OCI-LY1 (cell line): ENCODE data around the gene PNMA6E.

ENCODE experiments used
- H2AFZ ChIP-seq: fragments of 200-600 bp; sonication (generic), shearing (Covaris generic); 2 replicates; pipeline ENCODE4 v1.6.0; 2014; ENCODE audit warnings: antibody characterized with exemption, mild to moderate bottlenecking, low read length
- H3F3A ChIP-seq: fragments of 200-600 bp; sonication (generic), shearing (Covaris generic); 2 replicates; pipeline ENCODE4 v1.6.0; 2014; ENCODE audit warnings: mild to moderate bottlenecking, antibody characterized with exemption, low read length, moderate library complexity; ENCODE audit not compliant: insufficient read depth
- H3K27ac ChIP-seq: fragments of 200-600 bp; sonication (generic); 2 replicates; pipeline ENCODE4 v1.5.1; 2014; ENCODE audit warnings: low read length, mixed run types, mild to moderate bottlenecking, low read depth; ENCODE audit not compliant: poor library complexity, severe bottlenecking
- H3K27me3 ChIP-seq: fragments of 200-600 bp; sonication (generic); 2 replicates; pipeline ENCODE4 v1.6.0; 2014; ENCODE audit warnings: antibody characterized with exemption, mild to moderate bottlenecking, low read length, moderate library complexity; ENCODE audit not compliant: insufficient read depth
- H3K36me3 ChIP-seq: fragments of 200-600 bp; sonication (generic); 2 replicates; pipeline ENCODE4 v1.6.1; 2014; ENCODE audit warnings: mild to moderate bottlenecking, antibody characterized with exemption, low read length, moderate library complexity, mixed read lengths; ENCODE audit not compliant: insufficient read depth
- H3K4me1 ChIP-seq: fragments of 200-600 bp; sonication (generic); 2 replicates; pipeline ENCODE4 v1.5.1; 2014; ENCODE audit warnings: mild to moderate bottlenecking, low read length, moderate library complexity; ENCODE audit not compliant: insufficient read depth, severe bottlenecking
- H3K4me2 ChIP-seq: fragments of 200-600 bp; sonication (generic), shearing (Covaris generic); 2 replicates; pipeline ENCODE4 v1.6.1; 2014; ENCODE audit warnings: low read length
- H3K4me3 ChIP-seq: fragments of 200-600 bp; sonication (generic); 2 replicates; pipeline ENCODE4 v1.5.1; 2014; ENCODE audit warnings: low read length, low read depth, mild to moderate bottlenecking, mixed read lengths; ENCODE audit not compliant: poor library complexity, severe bottlenecking
- H3K79me2 ChIP-seq: fragments of 200-600 bp; shearing (Covaris generic); 2 replicates; pipeline ENCODE4 v1.6.1; 2016; ENCODE audit warnings: mixed run types, low read length, mixed read lengths; ENCODE audit not compliant: insufficient read depth
- H3K9ac ChIP-seq: fragments of 200-600 bp; sonication (generic), shearing (Covaris generic); 2 replicates; pipeline ENCODE4 v1.6.1; 2014; ENCODE audit warnings: mild to moderate bottlenecking, low read length, mixed read lengths
- H3K9me2 ChIP-seq: fragments of 200-600 bp; sonication (generic), shearing (Covaris generic); 2 replicates; pipeline ENCODE4 v1.6.1; 2014; ENCODE audit warnings: low read depth, mild to moderate bottlenecking, low read length, mixed read lengths
- H3K9me3 ChIP-seq: fragments of 200-600 bp; shearing (Covaris generic); 2 replicates; pipeline ENCODE4 v1.6.1; 2014; ENCODE audit warnings: low read length, mixed read lengths
- H4K20me1 ChIP-seq: fragments of 200-600 bp; sonication (generic), shearing (Covaris generic); 2 replicates; pipeline ENCODE4 v1.6.0; 2016; ENCODE audit warnings: mild to moderate bottlenecking, low read length; ENCODE audit not compliant: insufficient read depth
- EZH2 ChIP-seq: fragments of 200-600 bp; sonication (generic), shearing (Covaris generic); IDR thresholded peaks from 2 replicates; pipeline ENCODE4 v1.8.0; 2017; ENCODE audit warnings: borderline replicate concordance, mixed run types, mild to moderate bottlenecking, antibody characterized with exemption, low read length, moderate library complexity, mixed read lengths
- TF ChIP-seq, protein P1 (sequence below): fragments of 200-600 bp; sonication (generic), shearing (Covaris generic); IDR thresholded peaks from 2 replicates; pipeline ENCODE4 v1.5.1; 2017; ENCODE audit warnings: mild to moderate bottlenecking, antibody characterized with exemption, low read length, moderate library complexity, mixed read lengths

PNMA6E gene

DNA sequence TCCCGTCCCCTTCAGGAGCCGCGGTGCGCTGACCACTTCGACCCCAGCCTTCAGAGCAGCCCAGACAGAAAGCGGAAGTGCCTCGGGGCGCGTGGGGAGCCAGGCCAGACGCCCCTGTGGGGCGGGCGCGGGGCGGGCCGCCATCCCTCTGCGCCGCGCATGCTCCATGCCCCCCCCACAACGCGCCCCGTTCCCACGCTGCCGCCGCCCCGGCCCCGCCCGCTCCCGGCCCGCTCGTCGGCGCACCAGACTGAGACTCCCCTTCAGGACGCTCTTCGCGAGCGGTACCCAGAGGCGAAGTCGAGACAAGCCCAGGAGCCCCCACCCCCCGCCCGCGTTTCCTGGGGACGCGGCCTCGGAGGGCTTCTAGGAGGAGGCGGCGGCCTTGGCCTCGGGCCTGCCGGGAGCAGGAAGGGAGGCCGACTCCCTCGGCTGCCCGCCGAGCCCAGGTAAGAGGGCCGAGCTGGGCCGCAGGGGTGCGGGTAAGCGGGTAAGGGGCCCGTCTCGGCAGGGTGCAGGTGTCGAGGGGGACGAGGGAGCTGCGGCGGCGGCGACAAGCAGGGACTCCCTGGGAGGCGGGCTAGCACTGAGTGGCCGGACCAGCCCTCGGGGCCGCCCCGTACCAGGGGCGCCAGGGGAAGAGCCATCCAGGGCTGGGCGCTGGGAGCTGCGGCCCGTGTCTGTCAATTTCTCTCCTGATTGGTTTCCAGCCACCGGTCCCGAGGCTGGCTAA is 10.3 kb upstream of the PNMA6E start, which contains the start of gene ZFP92:
Gene ZFP92 (plus strand): TSS at position 218 of the 733 bp plus-strand sequence. CDS start 6,851 bp downstream, outside the sequence.
- H3K4me2 ChIP-seq = peak within 1 kb of the TSS; percentile 53
- no peaks in the 10 kb centered on the region for H3K79me2 ChIP-seq
- H3F3A ChIP-seq = no peaks in the 10 kb centered on the region
- H3K36me3 ChIP-seq = no peaks in the 10 kb centered on the region
- no peaks in the 10 kb centered on the region for H3K27me3 ChIP-seq
- H3K9me3 ChIP-seq = no peaks in the 10 kb centered on the region
- no peak within 1 kb of the TSS for H2AFZ ChIP-seq
- peaks cover 6% of the 10 kb centered on the region for H3K4me1 ChIP-seq
- no peaks in the 10 kb centered on the region for H4K20me1 ChIP-seq
- no peak for TF ChIP-seq EZH2
- TF ChIP-seq, protein P1, sequence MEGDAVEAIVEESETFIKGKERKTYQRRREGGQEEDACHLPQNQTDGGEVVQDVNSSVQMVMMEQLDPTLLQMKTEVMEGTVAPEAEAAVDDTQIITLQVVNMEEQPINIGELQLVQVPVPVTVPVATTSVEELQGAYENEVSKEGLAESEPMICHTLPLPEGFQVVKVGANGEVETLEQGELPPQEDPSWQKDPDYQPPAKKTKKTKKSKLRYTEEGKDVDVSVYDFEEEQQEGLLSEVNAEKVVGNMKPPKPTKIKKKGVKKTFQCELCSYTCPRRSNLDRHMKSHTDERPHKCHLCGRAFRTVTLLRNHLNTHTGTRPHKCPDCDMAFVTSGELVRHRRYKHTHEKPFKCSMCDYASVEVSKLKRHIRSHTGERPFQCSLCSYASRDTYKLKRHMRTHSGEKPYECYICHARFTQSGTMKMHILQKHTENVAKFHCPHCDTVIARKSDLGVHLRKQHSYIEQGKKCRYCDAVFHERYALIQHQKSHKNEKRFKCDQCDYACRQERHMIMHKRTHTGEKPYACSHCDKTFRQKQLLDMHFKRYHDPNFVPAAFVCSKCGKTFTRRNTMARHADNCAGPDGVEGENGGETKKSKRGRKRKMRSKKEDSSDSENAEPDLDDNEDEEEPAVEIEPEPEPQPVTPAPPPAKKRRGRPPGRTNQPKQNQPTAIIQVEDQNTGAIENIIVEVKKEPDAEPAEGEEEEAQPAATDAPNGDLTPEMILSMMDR = no peak
- H3K9ac ChIP-seq = peak within 1 kb of the TSS; percentile 33; the same call in 1 of the 2 replicates
- H3K9me2 ChIP-seq = no peaks in the 10 kb centered on the region
- H3K4me3 ChIP-seq = peak within 1 kb of the TSS; percentile 50
- no peak within 1 kb of the TSS for H3K27ac ChIP-seq

DNA sequence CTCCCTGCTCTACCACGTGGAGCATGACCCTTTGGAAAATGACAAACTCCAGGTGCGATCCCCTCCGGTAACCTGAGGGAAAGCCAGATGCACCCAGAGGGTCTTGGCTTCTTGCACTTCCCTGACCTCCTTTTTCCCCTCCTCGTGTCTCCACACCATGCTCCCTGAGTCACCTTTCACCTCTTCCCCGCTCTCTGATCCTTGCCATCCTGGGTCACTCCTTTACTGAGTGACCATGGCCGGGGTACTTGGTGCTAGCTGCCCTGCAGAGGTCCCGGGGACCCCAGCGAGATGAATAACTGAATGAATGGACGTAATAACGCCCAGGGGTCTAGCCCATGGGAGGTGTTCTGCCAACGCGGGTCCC is 9.7 kb upstream of the PNMA6E start:
- no peaks in the 10 kb centered on the region for H3F3A ChIP-seq
- H3K79me2 ChIP-seq = no peaks in the 10 kb centered on the region
- H4K20me1 ChIP-seq = no peaks in the 10 kb centered on the region
- peaks cover 6% of the 10 kb centered on the region for H3K4me1 ChIP-seq
- no peaks in the 10 kb centered on the region for H3K27me3 ChIP-seq
- H3K9me2 ChIP-seq = no peaks in the 10 kb centered on the region
- H3K4me2 ChIP-seq = peak overlapping the region; percentile 53; the same call in 1 of the 2 replicates
- H3K4me3 ChIP-seq = peak overlapping the region; percentile 50
- no peak overlapping the region for H3K9ac ChIP-seq
- no peaks in the 10 kb centered on the region for H3K36me3 ChIP-seq
- no peak overlapping the region for H3K27ac ChIP-seq
- H2AFZ ChIP-seq = no peak overlapping the region
- H3K9me3 ChIP-seq = no peaks in the 10 kb centered on the region
- no peak for TF ChIP-seq EZH2
- TF ChIP-seq, protein P1 = no peak

DNA sequence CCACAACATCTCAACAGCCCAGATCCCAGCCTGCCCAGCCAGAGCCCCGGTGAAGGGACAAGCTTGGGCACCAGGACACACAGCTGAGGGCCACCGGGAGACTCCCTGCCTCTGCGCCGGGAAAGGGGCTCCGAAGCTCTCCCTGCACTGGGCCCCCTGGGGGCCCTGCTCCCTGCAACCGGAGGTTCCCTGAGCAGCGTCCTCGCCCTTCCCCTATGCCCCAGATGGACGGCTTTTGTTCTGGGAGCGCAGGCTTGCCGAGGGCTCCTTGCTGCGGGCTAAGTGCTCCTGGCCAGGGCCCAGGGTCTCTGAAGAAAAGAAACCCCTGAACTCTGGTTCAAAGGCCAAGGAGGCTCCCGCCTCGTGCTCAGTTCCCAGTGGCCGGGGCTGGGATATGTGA is 9.2 kb upstream of the PNMA6E start:
- no peaks in the 10 kb centered on the region for H3F3A ChIP-seq
- no peaks in the 10 kb centered on the region for H3K9me3 ChIP-seq
- H2AFZ ChIP-seq = no peak overlapping the region
- H3K27me3 ChIP-seq = no peaks in the 10 kb centered on the region
- TF ChIP-seq, protein P1 = no peak
- TF ChIP-seq EZH2 = no peak
- no peak overlapping the region for H3K9ac ChIP-seq
- H3K27ac ChIP-seq = no peak overlapping the region
- no peaks in the 10 kb centered on the region for H3K9me2 ChIP-seq
- no peaks in the 10 kb centered on the region for H3K36me3 ChIP-seq
- H3K4me3 ChIP-seq = no peak overlapping the region
- H3K4me1 ChIP-seq = peaks cover 6% of the 10 kb centered on the region
- H3K79me2 ChIP-seq = no peaks in the 10 kb centered on the region
- H3K4me2 ChIP-seq = no peak overlapping the region
- H4K20me1 ChIP-seq = no peaks in the 10 kb centered on the region
